Neural cell (in vitro differentiated cells): ENCODE data around the gene HS3ST3A1.

ENCODE experiments used
- CTCF ChIP-seq: fragments of 450-650 bp; IDR thresholded peaks from 2 replicates; pipeline ENCODE4 v1.5.1; 2014; ENCODE audit warnings: antibody characterized with exemption, mild to moderate bottlenecking, moderate library complexity; ENCODE audit not compliant: poor library complexity, severe bottlenecking
- TAF1 ChIP-seq: IDR thresholded peaks from 2 replicates; pipeline ENCODE4 v1.6.1; 2012; ENCODE audit warnings: low read depth

DNA sequence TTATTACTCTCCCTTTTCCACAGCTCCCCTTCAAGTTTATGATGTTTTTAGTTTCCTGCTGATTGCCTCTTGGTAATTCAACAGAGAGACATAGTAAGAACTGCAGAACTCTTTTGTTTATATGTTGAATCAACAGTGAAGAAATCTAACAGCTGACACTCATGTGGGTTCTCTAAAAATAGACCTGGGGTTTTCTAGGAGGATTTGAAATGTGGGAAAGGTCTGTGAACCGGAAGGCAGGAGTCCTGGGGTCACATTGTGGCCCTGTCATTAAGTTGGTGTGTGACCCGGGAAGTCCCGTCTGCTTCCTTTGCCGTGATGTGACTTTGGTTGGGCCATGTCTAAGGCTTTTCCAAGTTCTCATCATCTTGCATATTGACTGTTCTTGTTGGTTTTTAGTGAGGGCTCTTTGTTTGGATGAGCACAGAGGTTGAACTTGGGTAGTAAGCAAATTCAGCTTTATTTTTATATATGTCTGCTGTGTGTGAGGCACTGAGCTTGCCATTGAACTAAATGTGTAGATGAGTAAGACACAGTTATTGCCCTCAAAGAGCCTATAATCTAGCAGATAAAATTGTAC lies 48.5 kb upstream of the HS3ST3A1 start:
- no peak for TF ChIP-seq TAF1
- TF ChIP-seq CTCF: no peak
